ENCODE data around the gene ABI1. TPM values are rescaled to one million over a fixed set of nuclear protein-coding genes. Genes with fewer than 3 reads are reported as not detected.

ABI1 gene
- total and polyA plus RNA-seq, 7 donors = 13.9 to 33.8 (median 29.7) TPM

GRCh38 chr10:26733750-26734568 is 126.8 kb downstream of the ABI1 start:
- H3K9me3 ChIP-seq = no peaks in the 10 kb centered on the region
- H3K4me3 ChIP-seq = no peak overlapping the region
- no peaks in the 10 kb centered on the region for H3K27me3 ChIP-seq (ENCODE audit: insufficient read depth in 3 of 3, low read length in 2 of 3)
- H3K4me1 ChIP-seq = no peaks in the 10 kb centered on the region
- H3K27ac ChIP-seq = no peak overlapping the region
- DNase-seq (no peak), ATAC-seq (no peak)
- TF ChIP-seq, protein P1, sequence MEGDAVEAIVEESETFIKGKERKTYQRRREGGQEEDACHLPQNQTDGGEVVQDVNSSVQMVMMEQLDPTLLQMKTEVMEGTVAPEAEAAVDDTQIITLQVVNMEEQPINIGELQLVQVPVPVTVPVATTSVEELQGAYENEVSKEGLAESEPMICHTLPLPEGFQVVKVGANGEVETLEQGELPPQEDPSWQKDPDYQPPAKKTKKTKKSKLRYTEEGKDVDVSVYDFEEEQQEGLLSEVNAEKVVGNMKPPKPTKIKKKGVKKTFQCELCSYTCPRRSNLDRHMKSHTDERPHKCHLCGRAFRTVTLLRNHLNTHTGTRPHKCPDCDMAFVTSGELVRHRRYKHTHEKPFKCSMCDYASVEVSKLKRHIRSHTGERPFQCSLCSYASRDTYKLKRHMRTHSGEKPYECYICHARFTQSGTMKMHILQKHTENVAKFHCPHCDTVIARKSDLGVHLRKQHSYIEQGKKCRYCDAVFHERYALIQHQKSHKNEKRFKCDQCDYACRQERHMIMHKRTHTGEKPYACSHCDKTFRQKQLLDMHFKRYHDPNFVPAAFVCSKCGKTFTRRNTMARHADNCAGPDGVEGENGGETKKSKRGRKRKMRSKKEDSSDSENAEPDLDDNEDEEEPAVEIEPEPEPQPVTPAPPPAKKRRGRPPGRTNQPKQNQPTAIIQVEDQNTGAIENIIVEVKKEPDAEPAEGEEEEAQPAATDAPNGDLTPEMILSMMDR (IDR thresholded peaks at IDR 0.05) = no peak
- intact Hi-C loops (cut with DNase I) = no loop called here
- whole genome bisulfite sequencing, 3 donors = 87 to 88% (median 88%) methylated on average over 14 of the region's 14 CpGs
- peaks cover under 1 to 82% of the 10 kb centered on the region in 2 donors for H3K36me3 ChIP-seq (ENCODE audit: insufficient read depth in 1 of 2, low read depth in 1 of 2)

GRCh38 chr10:26730552-26730951 is 130.2 kb downstream of the ABI1 start:
- intact Hi-C loops (cut with DNase I) = no loop called here
- no peak for ATAC-seq
- Histone ChIP-seq H3K4me1 (no peaks in the 10 kb centered on the region), H3K36me3 (ENCODE audit: insufficient read depth in 1 of 2, low read depth in 1 of 2) (peaks cover 0 to 74% of the 10 kb centered on the region in 2 donors), H3K4me3 (no peak overlapping the region), H3K9me3 (no peaks in the 10 kb centered on the region), H3K27ac (no peak overlapping the region), H3K27me3 (ENCODE audit: insufficient read depth in 3 of 3, low read length in 2 of 3) (no peaks in the 10 kb centered on the region)
- DNase-seq = no peak
- WGBS, 3 donors = 90 to 93% (median 90%) methylated on average over 2 of the region's 2 CpGs
- TF ChIP-seq, protein P1 (IDR thresholded peaks at IDR 0.05) = no peak

DNA sequence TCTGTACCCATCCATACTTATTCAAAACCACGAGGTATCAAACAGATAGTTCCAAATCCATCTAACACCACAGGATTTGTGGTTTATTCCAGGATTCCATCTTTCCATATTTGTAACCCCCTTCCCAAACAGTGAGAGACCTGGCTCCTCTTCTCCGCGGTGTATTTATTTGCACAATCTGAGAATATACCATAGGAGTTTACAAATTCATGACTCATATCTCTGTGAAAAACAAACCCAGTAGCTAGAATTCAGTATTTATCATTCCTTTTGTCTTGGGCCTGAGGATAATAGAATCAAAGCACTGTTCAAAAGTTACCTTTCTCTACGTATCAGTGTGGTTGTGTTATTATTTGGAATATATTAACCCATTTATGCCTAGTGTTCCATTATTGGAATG is 131.4 kb downstream of the ABI1 start:
- H3K36me3 ChIP-seq (ENCODE audit: insufficient read depth in 1 of 2, low read depth in 1 of 2) = peaks cover 0 to 75% of the 10 kb centered on the region in 2 donors
- no peak overlapping the region for H3K4me3 ChIP-seq
- no peak overlapping the region for H3K27ac ChIP-seq
- TF ChIP-seq, protein P1 (IDR thresholded peaks at IDR 0.05) = no peak
- no peaks in the 10 kb centered on the region for H3K27me3 ChIP-seq (ENCODE audit: insufficient read depth in 3 of 3, low read length in 2 of 3)
- intact Hi-C loops (cut with DNase I) = loop anchor here in 1 of 2 donors (5.0 kb wide), 1 partner anchor 133 kb away; the partner anchor contains the start of gene ABI1
- ATAC-seq = no peak
- no peaks in the 10 kb centered on the region for H3K9me3 ChIP-seq
- no peaks in the 10 kb centered on the region for H3K4me1 ChIP-seq
- no peak for DNase-seq
- 80 to 96% (median 91%) methylated on average over 4 of the region's 4 CpGs for WGBS, 3 donors

DNA sequence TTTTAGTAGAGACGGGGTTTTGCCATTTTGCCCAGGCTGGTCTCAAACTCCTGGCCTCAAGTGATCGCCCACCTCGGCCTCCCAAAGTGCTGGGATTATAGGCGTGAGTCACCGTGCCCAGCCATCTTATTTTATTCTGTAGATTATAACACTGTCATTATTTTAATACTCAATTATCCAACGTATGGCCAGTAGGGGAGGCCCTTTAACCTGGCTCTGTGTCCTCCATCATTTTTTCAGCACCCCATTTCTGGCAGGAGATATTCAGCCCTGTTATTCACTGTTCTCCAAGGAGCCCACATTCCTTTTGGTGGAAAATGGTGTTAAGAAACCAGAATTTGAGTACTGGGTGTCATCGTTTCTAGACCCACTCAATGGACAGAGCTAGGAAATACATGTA is 131.8 kb downstream of the ABI1 start:
- Histone ChIP-seq H3K27me3 (ENCODE audit: insufficient read depth in 3 of 3, low read length in 2 of 3) (no peaks in the 10 kb centered on the region), H3K27ac (no peak overlapping the region), H3K9me3 (no peaks in the 10 kb centered on the region), H3K4me3 (no peak overlapping the region), H3K4me1 (no peaks in the 10 kb centered on the region), H3K36me3 (ENCODE audit: insufficient read depth in 1 of 2, low read depth in 1 of 2) (peaks cover 0 to 75% of the 10 kb centered on the region in 2 donors)
- DNase-seq (no peak), ATAC-seq (no peak)
- intact Hi-C loops (cut with DNase I) = loop anchor here in 1 of 2 donors (5.0 kb wide), 1 partner anchor 133 kb away; the partner anchor contains the start of gene ABI1
- WGBS, 3 donors = 89 to 96% (median 92%) methylated on average over 7 of the region's 7 CpGs
- TF ChIP-seq, protein P1 (IDR thresholded peaks at IDR 0.05) = no peak
